GM21447 (cell line): ENCODE data around the gene MESD.

Source experiments
- ATAC-seq: cut with Tn5 transposase; IDR thresholded peaks from one replicate; pipeline ENCODE4 v1.9.1; 2021; ENCODE audit not compliant: unreplicated experiment

MESD gene

DNA sequence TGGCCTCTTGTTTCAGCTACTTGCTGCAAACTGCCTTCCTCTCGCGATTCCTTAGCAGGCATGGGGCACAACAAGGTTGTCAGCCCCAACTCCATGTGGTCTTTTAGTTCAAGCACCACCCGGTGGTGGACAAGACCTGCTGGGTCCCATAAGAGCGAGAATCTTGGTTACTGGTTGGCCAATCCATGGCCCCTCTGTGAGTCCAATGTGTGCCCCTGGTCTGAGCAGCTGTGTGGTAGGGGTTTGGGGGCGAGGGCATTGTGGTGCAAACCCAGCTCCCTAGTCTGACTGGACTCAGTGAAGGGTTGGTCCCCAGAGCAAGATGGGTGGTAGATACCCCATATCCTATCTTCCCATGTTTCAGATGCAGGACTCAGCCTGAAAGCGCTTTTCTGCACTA is 48.8 kb downstream of the MESD start:
- ATAC-seq = no peak

DNA sequence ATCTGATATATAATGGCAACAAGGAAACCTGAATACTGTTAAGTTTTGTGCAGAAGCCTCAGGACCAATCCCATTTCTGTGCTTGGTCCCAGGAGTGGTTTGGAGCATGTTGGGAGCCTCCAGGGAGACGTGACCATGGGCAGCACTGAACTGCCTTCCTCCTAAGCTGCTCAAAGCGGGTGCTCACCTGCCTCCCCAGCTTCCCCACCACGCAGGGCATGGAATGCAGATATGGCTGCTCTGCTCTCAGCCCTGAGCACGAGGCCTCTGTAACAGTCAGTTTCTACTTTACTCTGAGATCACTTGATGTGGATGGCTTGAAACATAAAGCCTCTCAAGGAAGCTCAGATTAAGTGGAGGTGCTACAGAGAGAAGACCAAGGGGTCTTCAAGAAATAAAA is 49.3 kb downstream of the MESD start:
- ATAC-seq = no peak

DNA sequence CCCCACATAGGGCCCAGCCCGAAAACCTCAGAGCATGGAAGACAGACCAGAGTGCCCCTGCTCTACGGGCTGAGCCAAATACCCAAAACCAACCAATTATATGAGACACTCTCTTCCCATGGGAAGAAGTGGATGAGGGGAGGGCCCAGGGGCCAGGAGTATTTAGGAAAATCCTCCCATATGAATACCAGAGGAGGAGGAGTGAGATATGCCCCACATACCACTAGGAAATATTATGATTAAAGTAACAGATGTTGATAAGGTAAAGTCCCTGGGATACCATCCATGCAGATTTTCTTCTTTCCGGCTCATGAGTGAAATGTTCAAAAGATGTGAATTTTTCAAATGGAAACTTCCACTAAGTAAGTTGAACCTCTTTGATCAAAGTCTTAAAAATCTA is 50.4 kb downstream of the MESD start:
- ATAC-seq = no peak

DNA sequence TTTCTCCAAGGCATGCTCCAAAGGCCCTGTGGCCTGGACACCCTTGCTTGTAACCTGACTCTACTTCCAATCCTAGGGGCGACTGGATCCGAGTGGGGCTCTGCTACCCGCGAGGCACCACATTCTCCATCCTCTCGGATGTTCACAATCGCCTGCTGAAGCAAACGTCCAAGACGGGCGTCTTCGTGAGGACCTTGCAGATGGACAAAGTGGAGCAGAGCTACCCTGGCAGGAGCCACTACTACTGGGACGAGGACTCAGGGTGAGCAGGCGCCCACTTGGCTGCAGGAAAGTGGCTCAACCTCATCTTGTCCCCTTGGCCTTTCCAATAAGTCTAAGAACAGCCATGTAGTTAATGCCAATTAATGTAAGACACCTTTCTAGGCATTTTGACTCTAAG is 51.9 kb downstream of the MESD start:
- no peak for ATAC-seq

DNA sequence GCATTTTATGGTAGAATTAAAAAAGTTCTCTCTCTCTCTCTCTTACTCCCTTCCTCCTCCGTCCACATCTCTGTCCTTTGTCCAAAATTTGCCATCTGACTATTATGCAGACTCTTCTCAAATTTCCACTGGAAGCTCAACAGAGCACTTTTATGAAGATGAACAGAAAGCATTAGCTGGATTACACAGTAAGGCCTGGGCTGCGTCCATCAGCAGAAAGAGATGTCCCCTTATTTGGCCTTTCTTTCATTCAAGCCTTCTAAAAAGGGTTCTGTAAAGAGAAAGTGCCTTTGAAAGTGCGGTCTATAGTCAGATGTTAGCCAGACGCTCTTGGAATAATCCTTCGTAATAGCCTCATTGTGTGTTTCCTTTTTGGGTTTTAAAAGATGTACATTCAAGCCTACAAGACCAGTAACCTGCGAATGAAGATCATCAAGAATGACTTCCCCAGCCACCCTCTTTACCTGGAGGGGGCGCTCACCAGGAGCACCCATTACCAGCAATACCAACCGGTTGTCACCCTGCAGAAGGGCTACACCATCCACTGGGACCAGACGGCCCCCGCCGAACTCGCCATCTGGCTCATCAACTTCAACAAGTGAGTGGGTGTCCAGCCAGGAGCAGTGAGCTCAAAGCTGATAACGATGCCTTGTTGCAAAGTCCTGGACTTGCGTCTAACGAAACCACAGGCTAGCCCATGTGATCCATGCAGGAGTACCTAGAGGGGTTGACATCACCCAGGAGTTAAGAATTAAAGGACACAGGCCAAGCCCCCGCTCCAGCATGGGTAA is 53.1 kb downstream of the MESD start:
- no peak for ATAC-seq

DNA sequence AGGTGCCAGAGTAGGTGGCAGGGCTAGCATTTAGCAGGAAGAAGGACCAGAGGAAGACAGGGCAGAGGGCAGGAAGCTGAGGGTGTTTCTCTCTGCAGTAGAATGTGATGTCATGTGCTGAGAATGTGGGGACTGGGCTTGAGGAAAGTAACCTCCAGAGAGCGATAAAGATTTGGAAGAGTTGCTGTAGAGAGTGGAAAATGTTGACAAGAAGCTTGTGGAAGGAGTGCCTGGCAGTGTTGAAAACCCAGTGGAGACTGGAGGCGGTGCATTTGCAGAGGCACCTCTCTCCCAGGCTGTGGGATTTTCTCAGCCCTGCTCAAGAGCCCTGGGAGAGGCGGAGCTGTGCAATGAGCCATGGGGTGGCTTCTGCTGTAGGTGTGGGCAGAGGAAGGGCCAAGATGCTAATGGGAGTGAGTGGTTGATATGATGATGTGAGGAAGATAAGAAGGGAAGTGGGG is 54.8 kb downstream of the MESD start:
- no peak for ATAC-seq

DNA sequence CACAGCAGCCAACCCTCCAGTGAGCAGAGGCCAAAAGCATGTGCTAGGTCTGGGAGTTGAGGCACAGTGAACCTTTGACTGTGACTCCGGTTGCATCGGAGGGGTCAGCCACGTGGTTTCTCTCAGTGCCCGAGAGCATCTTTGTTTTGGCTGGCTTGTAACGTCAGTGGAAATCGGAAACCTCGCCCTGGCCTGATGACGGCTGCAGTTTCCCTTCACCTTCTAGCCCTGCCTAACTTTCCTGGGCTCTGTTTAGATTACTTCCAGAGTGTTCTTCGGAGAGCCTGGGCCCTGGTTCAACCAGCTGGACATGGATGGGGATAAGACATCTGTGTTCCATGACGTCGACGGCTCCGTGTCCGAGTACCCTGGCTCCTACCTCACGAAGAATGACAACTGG is 56.6 kb downstream of the MESD start:
- no peak for ATAC-seq

DNA sequence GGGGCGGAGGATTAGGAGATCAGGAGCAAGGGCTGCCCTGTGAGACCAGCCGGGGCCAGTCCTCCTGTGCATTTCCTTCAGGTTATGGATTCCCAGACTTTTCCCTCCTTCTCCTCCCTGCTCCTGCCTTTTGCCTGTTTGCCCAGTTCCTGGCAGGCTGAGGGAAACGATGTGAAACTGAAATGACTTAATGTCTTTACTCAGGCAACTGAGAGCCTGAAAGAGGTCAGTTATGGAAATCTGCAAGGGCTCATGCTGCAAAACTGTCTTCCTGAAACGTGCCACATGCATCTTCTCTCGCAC is 57.2 kb downstream of the MESD start:
- no peak for ATAC-seq

DNA sequence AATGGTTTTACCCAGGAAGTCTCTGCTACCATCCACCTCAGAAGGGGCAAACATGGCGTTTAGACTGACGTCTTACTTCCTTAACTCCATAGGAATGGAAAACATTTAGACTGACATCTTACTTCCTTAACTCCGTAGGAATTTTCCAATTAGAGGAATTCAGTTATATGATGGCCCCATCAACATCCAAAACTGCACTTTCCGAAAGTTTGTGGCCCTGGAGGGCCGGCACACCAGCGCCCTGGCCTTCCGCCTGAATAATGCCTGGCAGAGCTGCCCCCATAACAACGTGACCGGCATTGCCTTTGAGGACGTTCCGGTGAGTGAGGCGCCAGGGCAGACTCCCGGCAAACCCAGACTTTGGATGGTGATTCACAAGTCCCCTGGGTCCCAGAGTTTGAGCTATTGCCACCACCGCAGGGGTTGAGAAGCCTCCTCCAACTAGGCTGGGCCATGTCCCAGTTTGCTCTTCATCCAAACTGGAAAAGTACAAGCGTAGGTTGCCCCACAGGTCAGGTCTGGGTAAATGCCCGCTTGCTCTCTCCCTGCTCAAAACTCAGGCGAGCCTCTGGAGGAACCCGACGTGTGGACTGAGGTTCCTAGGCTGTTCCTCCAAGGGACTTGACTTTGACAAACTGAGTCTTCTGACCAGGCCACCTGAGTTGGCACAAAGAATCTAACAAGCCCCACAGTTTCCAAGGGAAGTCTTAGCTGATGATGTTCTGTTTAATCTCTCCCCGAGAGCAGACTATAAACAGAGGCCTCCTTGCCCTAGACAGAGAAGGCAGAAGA is 57.7 kb downstream of the MESD start:
- no peak for ATAC-seq

DNA sequence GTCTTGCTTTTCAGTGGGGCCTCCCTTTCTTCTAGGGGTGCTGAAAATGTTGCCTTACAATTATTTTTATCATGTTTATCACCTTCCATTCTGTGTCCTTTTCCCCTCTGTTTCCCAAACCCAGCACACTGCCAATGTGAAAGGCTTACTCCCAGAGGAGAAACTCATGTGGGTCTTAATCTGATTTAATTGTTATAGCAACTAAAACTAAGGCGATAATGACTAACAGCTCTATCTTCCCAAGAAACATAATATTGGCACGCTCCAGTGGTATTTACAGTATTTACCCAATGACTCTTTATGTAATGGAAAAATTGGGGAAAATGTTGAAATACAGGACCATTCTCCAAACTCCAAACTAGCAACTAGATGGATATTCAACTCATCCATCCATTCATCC is 58.4 kb downstream of the MESD start:
- no peak for ATAC-seq

DNA sequence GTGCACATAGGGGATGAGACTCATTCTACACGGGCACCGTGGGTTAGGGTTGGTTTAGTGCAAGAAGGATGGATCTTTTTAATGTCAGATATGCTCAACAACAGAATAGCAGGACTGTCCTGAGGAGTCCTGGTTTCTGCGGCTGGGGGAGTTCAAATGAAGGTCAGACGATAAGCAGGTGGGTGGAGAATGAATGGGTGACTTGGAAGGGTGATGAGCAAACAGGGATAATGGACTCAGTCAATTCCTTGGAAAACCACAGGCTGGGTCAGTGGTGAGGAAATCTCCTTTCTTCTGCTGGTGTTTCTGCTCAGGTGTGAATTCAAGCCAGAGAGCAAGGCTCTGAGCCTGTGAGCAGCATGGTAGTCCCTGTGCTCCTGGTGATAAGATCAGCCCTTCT is 59.9 kb downstream of the MESD start:
- no peak for ATAC-seq

DNA sequence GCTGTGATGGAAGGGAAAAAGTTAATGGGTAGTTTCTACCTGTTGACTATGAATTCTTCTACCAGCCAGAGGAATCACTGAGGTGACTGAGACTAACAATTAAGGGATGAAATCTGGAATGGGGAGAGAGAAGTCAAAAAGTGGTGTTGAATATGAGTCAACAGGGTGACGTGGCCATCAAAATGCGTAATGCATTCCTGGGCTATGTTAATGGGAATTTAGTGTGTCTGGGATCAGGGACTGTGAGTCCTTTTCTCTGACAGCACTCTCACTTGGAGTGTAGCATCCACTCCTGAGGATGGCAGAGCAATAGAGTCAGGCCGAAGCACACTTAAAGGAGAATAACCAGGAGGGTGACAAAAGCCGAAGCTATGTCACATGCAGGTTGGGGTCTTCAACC is 60.4 kb downstream of the MESD start:
- ATAC-seq = no peak

DNA sequence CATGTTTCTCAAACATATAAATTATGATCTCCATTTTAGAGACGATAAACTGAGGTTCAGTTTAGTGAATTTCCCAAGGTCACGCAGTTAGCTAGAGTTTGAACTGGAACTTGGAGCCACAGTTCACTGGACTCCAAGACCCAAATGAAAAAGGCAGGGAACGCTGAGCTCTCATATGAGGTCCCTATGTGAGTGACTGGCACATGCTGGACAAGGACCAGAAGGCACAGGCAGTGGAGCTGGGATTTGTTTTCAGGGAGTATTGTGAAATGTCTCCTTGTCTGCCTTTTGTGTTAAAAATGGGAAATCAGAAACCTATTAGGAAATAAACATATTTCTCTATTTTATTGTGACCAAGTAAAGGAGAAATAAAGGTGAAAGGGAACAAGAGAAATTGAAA is 63.5 kb downstream of the MESD start:
- no peak for ATAC-seq

DNA sequence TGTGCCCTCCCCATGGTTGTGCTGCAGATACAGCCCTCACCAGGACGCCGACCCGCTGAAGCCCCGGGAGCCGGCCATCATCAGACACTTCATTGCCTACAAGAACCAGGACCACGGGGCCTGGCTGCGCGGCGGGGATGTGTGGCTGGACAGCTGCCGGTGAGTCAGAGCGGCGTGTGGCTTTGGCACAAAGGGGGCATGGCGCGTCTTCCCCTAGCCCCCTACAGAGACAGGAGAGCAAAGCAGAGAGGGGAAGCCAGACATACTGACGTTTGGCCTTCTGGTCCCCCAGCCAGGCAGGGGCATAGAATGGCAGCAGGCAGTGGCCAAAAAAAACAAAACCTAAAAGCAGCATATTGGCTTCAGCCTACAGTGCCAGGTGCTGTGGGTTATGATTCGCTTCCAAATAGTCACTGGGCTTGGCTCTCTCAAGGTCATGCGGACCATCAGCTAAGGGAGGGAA is 64.0 kb downstream of the MESD start:
- no peak for ATAC-seq

DNA sequence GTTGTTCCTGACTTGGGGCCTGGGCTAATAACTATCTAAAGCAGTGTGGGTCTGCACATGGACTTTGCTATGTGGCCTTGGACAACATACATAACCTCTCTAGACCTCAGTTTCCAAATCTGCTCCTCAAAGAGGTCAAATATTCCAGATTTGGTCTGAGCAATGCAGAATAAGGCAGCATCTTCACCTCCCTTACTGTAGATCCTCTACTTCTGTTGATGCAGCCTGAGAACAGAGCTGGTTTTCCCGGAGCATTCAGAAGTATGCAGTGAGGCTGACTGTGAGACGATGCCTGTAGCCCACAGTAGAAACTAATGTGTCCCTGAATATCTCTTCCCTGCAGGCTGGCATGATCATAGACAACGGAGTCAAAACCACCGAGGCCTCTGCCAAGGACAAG is 65.3 kb downstream of the MESD start:
- no peak for ATAC-seq

DNA sequence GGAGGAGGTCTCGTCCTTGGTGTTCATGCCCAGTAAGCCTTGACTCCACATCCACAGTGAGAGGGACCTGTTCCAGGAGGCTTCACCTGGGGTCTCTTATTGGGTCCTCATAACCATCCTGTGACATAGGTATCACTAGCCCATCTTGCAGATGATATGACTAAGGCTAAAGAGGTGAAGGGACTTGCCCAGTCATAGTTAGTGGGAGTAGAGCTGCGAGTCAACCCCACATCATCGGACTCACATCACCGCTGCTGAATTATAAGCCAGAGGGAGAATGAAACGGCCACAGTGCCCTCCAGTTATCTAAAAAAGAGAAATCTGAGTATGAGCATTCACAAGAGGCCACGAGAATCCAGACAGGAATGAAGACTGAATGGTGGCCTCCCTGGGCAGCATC is 66.0 kb downstream of the MESD start:
- no peak for ATAC-seq

DNA sequence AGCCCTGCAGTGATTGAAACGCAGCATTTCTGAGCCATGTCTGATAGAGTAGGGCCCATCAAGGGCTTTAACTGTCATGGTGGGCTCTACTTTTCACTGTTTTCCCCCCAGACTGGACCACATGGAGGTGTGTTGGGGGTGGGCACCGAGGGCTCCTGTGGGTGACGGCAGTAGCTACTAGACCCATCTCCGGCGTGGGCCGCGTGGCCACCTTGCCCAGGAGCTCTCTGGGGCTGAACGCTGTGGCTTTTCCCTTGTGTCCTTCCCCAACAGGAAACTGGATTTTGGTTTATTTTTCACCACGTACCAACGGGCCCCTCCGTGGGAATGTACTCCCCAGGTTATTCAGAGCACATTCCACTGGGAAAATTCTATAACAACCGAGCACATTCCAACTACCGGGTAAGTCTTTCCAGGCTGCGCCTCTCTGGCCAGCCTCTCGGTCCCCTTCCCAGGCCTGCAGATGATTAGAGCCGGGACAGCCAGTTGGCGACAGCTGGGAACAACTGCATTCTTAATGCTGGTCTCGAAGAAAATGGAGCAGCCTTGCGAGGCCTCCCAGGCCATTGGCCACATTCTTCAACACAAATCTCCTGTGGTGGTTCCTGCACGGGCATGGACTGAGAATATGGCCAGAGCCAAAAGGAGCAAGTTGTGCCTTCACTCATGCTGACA is 67.7 kb downstream of the MESD start:
- no peak for ATAC-seq

DNA sequence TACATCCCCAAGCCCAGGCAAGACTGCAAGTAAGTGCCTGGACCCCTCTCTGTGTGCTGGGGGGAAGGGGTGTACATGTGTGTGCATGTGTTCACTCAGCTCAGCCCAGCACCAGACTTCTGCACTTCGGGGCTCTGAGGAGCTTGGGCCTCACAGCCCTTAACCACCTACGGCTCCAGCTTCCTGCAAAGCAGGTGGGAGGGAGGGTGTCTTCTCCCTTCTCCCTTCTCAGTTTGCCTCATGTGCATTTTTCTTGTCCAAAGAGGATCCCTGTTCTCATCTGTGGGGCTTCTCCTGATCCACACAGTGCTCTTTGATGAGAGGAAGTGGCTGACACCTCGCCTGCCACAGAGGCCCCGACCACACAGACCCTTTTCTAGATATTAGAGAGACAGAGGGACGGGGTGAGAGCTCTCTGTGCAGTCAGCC is 69.3 kb downstream of the MESD start:
- ATAC-seq = no peak

DNA sequence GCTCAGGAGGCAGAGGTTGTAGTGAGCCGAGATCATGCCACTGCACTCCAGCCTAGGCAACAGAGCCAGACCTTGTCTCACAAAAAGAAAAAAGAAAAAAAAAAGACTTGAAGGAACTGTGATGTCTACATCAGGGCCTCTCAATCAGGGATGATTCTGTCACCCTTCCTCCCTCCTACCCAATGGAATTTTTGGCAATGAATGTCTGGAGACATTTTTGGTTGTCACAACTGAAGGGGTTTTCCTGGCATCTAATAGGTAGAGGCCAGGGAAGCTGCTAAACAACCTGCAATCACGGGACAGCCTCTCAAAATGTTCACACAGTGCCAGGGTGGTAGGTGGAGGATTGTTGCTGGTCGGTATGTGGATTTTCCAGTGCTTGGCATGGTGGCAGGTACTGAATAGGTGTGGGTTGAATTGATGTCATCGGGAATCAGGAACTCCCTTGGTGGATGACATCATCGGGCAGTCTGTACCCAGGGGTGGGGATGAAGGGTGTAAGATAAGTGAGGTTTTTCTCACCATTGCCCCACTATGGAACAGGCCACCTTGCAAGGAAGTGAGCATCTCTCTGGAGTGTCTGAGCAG is 71.3 kb downstream of the MESD start:
- no peak for ATAC-seq

DNA sequence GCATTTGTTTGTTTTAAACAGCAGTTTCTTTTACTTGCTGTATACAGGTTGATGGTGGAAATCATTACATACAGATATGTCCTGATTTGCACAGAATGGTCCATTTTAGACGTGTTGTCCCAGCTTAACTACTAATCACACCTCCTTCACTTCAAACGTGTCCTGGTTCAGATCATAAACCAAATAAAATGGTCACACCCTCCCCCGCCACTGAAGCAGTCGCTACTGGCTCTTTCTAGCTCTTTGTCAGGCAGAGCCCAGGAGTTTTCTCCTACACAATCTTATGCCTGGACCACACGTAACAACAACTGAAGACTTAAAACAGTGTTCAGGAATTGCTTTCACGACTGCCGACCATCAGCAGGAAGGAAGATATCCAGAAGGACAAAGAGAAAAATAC is 73.6 kb downstream of the MESD start:
- no peak for ATAC-seq

DNA sequence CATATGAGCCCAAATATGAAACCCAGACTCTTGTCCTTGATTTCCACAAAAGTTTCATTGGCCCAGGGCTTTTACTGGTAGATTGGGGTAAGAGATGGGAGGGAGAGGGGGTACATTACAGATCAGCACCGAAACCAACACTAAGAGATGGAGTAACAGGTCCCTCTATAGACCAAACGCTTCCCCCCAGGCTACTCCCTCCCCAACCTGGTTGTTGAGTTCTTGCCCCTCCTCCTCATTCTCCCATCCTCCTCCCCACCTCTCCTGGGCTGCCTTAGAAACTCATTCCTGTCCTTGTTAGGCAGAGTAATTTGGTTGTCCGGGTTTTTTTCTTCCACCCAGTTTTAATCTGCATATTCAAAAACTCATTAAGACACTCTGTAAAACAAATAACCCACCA is 74.1 kb downstream of the MESD start:
- ATAC-seq = no peak

DNA sequence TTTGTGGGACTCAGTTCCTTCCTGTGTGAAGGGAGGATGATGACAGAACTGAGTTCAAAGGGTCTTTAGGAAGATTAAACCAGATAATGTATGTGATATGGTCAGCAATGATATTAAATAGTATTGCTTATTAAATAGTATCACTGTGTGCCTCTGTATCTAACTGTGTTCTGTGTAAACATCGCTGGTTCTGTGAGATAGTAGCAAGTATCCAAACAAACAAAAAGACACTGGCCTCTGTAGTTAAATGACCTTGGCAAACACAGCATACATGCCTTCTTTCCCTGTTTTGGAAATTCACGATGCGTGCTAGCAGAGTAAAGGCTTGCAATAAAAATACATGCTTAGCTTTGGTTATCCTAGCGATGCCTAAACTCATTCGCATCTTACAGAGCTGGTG is 76.1 kb downstream of the MESD start:
- ATAC-seq = no peak
